HG03521 (cell line): ENCODE measurements around the gene VAMP3.

Experiments
- ATAC-seq: cut with Tn5 transposase; IDR thresholded peaks from one replicate; pipeline ENCODE4 v1.9.1; 2021; ENCODE audit warnings: mild to moderate bottlenecking, moderate library complexity; ENCODE audit not compliant: unreplicated experiment

Gene VAMP3

GRCh38 chr1:7770997-7771822 lies at the start of gene VAMP3:
Gene VAMP3, plus strand, starts transcription at chr1:7771296. Its CDS starts 88 bp downstream, at chr1:7771384.
- ATAC-seq, result peak; percentile 77

- ATAC-seq, result no peak
Observed at GRCh38 chr1:7721940-7722669, 49.0 kb upstream of the VAMP3 start.

GRCh38 chr1:7722670-7723012 lies 48.5 kb upstream of the VAMP3 start:
- ATAC-seq, result no peak

DNA sequence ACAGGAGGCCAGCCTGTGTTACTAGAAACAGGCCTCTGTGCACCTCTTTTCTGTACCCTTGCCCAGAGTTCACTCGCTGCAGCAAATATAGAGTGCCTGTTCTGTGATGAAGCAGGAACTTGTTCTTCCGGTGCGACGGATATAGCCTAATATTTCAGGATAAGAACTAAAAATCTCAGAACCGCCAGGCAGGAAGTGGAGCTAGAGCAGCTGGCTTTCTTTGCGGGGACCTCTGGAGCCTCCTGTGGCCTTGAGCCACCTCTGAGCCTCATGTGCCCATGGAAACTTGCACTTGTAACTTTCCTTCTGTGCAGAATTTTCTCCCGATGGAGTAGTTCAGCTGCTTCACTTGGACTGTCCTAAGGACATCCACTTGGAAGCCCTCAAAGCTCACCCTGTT lies 44.5 kb upstream of the VAMP3 start:
- no peak for ATAC-seq

DNA sequence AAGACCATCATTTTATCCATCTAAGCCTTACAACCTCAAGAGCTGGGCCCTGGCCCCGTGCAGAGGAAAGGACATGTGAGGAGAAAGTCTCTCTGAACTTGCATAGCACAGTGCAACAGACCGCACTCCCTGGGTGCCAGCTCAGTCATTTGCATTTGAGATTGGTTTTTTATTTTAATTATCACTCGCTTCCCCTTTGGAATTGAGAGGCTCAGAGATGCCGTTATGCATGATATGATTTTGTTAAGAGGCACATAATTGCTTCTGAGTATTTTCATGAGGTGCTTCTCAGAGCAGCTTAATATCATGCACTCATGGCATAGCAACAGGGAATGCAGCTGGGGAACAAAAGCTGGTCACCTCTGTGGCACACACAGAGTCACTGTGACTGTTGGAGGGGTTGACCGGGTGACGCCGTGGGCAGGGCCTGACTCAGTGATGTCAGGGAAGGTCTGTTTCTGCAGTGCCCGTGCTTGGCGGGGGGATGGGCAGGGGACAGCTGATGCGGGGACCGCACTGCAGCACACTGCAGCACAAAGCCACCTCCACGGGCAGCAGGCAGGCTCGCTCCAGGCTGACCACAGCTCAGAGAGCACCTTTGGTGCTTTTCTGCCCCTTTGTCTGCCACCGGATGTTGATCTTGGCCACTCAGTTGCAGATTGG lies 43.2 kb upstream of the VAMP3 start:
- ATAC-seq, result no peak

- ATAC-seq, result no peak
Observed at GRCh38 chr1:7729761-7730160, 41.3 kb upstream of the VAMP3 start.

DNA sequence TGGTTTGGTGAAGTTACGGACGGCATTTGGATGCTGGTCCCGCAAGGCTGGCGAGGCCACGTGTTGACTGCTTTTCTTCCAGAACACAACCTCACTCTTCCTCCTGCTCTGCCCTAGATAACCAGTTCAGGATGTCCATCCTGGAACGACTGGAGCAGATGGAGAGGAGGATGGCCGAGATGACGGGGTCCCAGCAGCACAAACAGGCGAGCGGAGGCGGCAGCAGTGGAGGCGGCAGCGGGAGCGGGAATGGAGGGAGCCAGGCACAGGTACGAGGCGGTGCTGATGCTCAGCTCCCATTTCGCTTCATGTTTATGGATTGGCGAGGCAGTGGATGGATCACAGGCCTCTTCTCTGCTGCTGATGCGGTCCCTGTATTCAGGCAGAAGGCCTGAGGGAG lies 38.8 kb upstream of the VAMP3 start:
- ATAC-seq, result no peak

- ATAC-seq, result no peak
Observed at GRCh38 chr1:7733276-7733675, 37.8 kb upstream of the VAMP3 start.

DNA sequence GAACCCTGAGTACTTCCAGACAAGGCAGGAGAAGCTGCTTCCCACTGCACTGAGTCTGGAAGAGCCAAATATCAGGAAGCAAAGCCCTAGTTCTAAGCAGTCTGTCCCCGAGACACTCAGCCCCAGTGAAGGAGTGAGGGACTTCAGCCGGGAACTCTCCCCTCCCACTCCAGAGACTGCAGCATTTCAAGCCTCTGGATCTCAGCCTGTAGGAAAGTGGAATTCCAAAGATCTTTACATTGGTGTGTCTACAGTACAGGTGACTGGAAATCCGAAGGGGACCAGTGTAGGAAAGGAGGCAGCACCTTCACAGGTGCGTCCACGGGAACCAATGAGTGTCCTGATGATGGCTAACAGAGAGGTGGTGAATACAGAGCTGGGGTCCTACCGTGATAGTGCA lies 33.1 kb upstream of the VAMP3 start:
- no peak for ATAC-seq

- no peak for ATAC-seq
Observed at GRCh38 chr1:7743346-7743745, 27.8 kb upstream of the VAMP3 start.

DNA sequence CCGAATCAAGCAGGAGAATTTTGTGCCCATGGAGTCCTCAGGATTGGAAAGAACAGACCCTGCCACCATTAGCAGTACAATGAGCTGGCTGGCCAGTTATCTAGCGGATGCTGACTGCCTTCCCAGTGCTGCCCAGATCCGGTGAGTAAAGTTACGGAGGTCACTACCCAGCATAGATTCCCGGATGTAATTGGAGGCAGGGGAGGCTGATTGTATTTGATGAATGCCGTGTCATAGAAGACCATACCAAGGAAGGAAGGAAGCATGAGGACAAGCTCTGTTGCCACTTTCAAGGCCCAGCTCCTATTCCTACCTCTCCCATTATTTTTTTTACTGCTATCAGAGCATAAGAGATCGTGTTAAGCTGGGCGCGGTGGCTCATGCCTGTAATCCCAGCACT lies 26.2 kb upstream of the VAMP3 start:
- no peak for ATAC-seq

DNA sequence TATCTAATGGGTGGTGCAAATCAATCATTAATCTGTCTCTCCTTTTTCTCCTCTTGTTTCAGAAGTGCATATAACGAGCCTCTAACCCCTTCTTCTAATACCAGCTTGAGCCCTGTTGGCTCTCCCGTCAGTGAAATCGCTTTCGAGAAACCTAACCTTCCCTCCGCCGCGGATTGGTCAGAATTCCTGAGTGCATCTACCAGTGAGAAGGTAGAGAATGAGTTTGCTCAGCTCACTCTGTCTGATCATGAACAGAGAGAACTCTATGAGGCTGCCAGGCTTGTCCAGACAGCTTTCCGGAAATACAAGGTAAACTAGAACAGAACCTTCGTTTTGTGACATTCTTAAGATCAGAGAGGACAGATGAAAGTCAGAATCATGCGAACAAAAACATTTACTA lies 25.3 kb upstream of the VAMP3 start:
- ATAC-seq, result no peak

- no peak for ATAC-seq
Observed at GRCh38 chr1:7747605-7748004, 23.5 kb upstream of the VAMP3 start.

DNA sequence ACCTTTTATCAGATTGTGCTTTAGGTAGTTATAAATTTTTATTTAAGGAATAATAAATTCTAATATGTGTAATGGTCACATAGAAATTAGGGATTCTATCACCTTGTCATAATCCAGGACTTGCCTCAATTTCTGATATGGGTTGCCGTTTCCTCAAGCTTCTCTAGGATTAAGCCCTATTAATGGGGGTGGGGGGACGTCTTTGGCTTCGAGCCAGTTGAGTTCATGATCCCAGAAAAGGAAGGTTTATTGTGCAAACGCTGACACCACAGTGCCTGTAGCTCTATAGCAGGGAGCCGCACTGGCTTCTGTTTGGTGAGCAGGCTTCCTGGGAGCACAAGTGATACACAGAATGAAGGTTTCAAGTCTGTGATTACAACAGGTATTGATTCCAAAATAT lies 22.0 kb upstream of the VAMP3 start:
- no peak for ATAC-seq

- ATAC-seq, result no peak
Observed at GRCh38 chr1:7751174-7751573, 19.9 kb upstream of the VAMP3 start.

DNA sequence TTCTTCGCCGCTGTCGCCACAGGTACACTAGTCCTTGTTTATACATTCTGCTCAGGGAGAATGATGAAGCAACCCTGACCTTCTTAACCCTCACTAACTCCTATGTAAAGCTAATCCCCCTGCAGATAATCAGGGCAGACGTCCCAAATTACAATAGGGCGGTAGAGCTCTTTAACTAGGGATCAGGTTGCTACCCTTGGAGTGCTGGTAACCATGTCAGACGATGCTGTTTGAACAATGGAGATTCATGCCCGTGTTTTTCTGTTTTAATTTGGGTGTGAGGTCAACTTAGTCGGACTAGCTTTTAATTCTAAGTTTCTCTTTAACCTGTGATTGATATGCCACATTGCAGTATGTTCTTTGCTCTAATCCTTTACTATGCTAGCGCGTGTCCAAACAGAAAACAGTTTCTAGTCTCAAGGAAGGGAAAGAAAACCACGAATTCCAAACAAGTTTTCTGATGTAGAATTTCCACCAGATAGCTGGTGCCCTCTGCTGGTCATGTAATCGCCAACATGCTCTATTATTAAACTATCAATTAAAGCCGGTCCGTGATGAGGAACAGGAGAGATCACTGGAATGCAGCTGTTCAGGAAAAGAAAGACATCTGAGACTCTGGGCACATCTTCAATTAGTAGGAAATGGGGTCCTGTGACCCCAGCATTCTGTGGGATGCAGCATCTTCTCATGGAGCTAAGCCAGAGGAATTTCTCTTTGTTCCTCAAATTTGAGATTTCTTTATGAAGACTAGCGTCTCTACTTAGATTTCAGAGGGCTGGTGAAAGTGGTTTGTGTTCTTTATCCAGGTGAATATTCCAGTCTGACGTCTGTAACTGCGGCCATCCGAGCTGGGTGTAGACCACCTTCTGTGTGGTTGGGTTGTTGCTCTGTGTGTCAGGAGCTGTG lies 18.3 kb upstream of the VAMP3 start:
- ATAC-seq, result no peak

- no peak for ATAC-seq
Observed at GRCh38 chr1:7753641-7754040, 17.5 kb upstream of the VAMP3 start.

DNA sequence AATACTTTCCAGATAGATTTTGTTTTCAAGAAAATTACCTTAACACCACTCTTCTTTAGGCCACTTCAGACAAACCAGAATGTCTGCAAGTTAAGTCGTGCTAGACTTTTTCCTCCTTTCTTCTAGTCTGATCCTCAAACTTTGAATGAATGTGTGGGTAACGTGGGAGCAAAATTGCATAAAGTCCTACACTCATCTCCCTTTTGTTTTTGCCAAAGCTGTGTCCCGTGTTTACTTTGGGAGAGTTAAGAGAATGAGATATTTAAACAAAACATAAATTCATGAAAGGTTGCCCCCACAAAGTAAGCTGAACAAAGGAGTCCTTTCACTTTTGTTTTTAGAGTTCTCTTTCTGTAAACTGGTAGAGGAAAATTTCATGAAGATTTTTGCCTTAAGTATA lies 16.9 kb upstream of the VAMP3 start:
- no peak for ATAC-seq

DNA sequence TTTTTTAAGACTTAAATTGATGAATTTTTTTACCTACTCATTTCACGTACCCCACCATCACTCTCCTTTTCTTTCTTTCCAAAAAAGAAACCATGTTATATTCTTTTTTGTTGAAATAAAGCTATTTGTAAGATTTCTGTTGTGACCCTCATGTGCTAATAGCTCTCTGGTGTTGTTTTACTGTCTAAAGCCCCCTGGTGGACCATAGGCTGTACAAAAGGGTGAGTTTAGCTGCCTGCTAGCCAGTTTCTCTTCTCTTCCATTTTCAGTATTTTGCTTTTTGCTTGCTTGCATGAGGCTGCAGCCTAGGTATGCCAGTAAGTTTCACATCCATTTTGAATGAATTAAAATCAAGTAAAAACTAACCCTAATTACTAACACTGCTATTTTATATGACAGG lies 15.6 kb upstream of the VAMP3 start:
- ATAC-seq, result no peak

DNA sequence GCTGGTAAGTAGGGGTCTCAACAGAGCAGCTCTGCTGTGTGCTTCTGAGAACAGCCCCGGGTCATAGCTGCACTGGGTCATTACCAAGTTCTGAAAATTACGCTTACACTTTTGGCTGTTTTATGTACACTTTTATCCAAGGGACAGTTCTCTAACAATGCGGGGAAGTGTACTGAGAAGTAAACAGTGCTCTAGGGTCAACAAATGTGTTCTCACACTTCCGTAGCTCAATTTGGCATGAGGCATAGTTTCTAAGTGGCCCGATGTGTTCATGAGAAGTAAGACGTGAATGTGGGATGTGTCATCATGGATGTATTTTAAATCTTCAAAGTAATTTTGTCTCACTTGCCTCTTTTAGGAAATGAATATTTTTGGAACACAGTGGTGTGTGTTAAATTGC lies 10.9 kb upstream of the VAMP3 start:
- ATAC-seq, result no peak

DNA sequence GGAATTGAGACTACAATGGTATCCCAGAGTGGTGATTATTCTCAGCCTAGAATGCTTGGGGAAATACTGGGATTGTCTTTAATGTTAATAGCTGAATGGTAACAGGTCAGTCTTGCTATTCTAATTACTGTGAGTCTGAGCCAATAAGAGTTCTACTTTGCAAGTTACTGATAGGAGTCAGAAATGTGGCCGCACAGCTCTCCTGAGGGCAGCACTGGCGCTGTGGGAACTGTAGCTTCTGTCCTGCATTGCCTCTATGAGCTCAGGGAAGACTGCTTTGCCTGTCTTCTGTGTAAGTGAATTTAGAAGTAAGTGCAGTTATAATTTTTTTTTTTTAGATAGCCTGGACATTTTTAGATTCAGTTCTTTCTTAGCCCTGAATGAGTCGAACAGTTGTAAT lies 10.0 kb upstream of the VAMP3 start:
- ATAC-seq, result no peak
